Measurements from ENCODE around the gene ZCCHC24.
A peak's percentile ranks its signal among the peaks of the same experiment; 100 is the strongest.

ZCCHC24 gene

GRCh38 chr10:79438021-79438698 lies 7.3 kb downstream of the ZCCHC24 start:
- DNase-seq (ENCODE audit: low spot score in 2 of 2) (no peak), ATAC-seq (replicated peaks; ENCODE audit: extremely low read depth, poor library complexity, severe bottlenecking) (no peak)
- Mint-ChIP-seq H3K4me3 (no peak overlapping the region), H3K27ac (ENCODE audit: low read depth) (peak overlapping the region; percentile 23), H3K27me3 (no peaks in the 10 kb centered on the region), H3K36me3 (ENCODE audit: insufficient read depth) (peaks cover 1% of the 10 kb centered on the region), H3K9me3 (no peaks in the 10 kb centered on the region), H3K4me1 (peaks cover 3% of the 10 kb centered on the region)

DNA sequence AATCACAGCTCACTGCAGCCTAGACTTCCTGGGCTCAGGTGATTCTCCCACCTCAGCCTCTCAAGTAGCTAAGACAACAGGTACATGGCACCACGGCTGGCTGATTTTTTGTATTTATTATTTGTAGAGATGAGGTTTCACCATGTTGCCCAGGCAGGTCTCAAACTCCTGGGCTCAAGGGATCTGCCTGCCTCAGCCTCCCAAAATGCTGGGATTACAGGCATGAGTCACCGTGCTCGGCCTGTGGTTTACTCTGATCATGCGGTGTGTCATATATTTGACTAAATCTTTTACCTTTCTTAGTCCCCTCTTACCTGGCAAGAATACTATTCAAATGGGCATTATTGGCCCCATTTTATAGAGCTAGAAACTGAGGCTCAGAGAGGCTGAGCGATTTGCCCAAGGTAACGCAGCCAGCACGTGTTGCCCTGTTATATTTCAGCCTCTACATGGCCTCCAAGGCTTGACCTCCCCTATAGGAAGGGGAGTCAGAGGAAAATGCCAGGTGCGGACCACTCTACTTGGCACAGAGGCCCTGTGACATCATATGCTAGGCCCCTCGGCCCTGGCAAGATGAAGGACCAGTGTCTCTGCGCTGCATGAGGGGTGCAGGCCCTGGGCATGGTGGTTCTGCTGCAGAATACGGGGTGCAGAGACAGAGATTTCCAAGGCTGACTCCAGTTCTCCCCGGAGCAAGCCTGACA lies 8.2 kb downstream of the ZCCHC24 start:
- Mint-ChIP-seq H3K9me3 (no peaks in the 10 kb centered on the region), H3K4me1 (no peaks in the 10 kb centered on the region), H3K36me3 (ENCODE audit: insufficient read depth) (no peaks in the 10 kb centered on the region), H3K27ac (ENCODE audit: low read depth) (peak overlapping the region; percentile 23), H3K4me3 (no peak overlapping the region), H3K27me3 (no peaks in the 10 kb centered on the region)
- no peak for DNase-seq (ENCODE audit: low spot score in 2 of 2)
- no peak for ATAC-seq (replicated peaks; ENCODE audit: extremely low read depth, poor library complexity, severe bottlenecking)

- no peak overlapping the region for H3K4me3 Mint-ChIP-seq
- DNase-seq (ENCODE audit: low spot score in 2 of 2): no peak
- H3K4me1 Mint-ChIP-seq: no peaks in the 10 kb centered on the region
- ATAC-seq (replicated peaks; ENCODE audit: extremely low read depth, poor library complexity, severe bottlenecking): no peak
- no peaks in the 10 kb centered on the region for H3K36me3 Mint-ChIP-seq (ENCODE audit: insufficient read depth)
- no peaks in the 10 kb centered on the region for H3K9me3 Mint-ChIP-seq
- H3K27ac Mint-ChIP-seq (ENCODE audit: low read depth): no peak overlapping the region
- no peaks in the 10 kb centered on the region for H3K27me3 Mint-ChIP-seq
Observed at GRCh38 chr10:79436850-79437103, 8.6 kb downstream of the ZCCHC24 start.

DNA sequence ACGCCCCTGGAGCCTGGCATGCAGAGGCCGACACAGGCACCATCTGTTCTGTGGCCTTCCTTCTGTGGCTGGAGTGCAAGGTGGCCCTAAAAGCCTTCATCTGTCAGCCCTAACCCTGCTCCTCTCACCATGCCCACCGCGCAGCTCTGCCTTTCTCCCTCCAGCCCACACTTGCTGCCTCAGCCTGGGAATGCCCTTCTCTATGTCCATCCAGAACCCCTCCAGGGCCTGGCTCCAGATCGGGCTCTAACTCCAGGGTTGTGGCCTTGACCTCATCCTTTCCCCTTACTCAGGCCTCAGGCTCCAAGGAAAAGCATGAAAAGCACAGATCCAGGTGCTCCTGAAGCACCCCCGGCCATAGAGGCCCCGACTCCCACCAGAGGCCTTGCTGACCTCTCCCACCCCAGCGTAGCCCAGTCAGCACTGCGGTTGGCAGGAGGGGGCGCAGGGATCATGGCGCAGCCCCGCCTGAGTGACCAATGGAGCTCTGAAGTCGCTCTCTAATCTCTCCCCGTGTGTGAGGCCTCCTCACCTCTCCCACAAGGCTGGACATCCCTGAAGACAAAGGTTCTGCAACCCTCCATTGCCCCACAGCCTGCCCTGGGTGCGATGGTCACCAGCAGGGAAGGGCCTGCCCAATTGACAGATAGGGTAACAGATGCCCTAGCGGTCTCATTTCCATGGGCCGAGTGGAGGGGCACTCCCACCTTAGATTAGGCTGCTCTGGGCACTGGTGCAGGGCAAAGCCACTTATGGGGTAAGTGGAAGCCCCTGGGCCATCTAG lies 9.2 kb downstream of the ZCCHC24 start:
- Mint-ChIP-seq H3K4me1 (no peaks in the 10 kb centered on the region), H3K27ac (ENCODE audit: low read depth) (no peak overlapping the region), H3K27me3 (no peaks in the 10 kb centered on the region), H3K9me3 (no peaks in the 10 kb centered on the region), H3K4me3 (no peak overlapping the region), H3K36me3 (ENCODE audit: insufficient read depth) (no peaks in the 10 kb centered on the region)
- no peak for ATAC-seq (replicated peaks; ENCODE audit: extremely low read depth, poor library complexity, severe bottlenecking)
- no peak for DNase-seq (ENCODE audit: low spot score in 2 of 2)

GRCh38 chr10:79435271-79436065 lies 10.0 kb downstream of the ZCCHC24 start:
- ATAC-seq (replicated peaks; ENCODE audit: extremely low read depth, poor library complexity, severe bottlenecking): no peak

DNA sequence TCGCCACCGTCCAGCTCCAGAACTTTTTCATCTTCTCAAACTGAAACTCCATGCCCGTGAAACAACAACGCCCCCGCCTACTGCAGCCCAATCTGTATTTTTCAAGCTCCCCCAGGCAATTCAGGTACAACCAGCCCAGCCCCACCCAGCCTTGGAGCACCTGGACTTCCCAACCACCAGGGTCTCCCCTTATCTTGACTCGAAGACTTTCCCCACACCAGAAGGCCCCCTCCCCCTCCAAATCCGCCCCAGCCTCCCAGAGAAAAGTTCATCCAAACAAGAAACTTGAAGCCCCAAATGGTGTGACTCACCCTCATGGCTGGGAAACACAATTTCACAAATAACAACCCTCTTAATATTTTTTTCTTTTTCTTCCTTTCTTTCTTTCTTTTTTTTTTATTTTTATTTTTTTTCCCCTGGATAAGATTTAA lies 10.6 kb downstream of the ZCCHC24 start:
- H3K27ac Mint-ChIP-seq (ENCODE audit: low read depth): peak overlapping the region; percentile 22

More at GRCh38 chr10:79435271-79436065, 10.0 kb downstream of the ZCCHC24 start:
- no peak overlapping the region for H3K4me3 Mint-ChIP-seq
- no peaks in the 10 kb centered on the region for H3K4me1 Mint-ChIP-seq
- H3K27ac Mint-ChIP-seq (ENCODE audit: low read depth): no peak overlapping the region
- no peaks in the 10 kb centered on the region for H3K36me3 Mint-ChIP-seq (ENCODE audit: insufficient read depth)
- DNase-seq (ENCODE audit: low spot score in 2 of 2): no peak
- no peaks in the 10 kb centered on the region for H3K9me3 Mint-ChIP-seq
- no peaks in the 10 kb centered on the region for H3K27me3 Mint-ChIP-seq

GRCh38 chr10:79434223-79434687 lies 11.2 kb downstream of the ZCCHC24 start:
- H3K4me3 Mint-ChIP-seq: no peak overlapping the region
- no peak for DNase-seq (ENCODE audit: low spot score in 2 of 2)

More for the DNA sequence above, 10.6 kb downstream of the ZCCHC24 start:
- Mint-ChIP-seq H3K4me3 (no peak overlapping the region), H3K27me3 (no peaks in the 10 kb centered on the region), H3K4me1 (no peaks in the 10 kb centered on the region), H3K36me3 (ENCODE audit: insufficient read depth) (no peaks in the 10 kb centered on the region), H3K9me3 (no peaks in the 10 kb centered on the region)
- no peak for DNase-seq (ENCODE audit: low spot score in 2 of 2)
- ATAC-seq (replicated peaks; ENCODE audit: extremely low read depth, poor library complexity, severe bottlenecking): no peak

DNA sequence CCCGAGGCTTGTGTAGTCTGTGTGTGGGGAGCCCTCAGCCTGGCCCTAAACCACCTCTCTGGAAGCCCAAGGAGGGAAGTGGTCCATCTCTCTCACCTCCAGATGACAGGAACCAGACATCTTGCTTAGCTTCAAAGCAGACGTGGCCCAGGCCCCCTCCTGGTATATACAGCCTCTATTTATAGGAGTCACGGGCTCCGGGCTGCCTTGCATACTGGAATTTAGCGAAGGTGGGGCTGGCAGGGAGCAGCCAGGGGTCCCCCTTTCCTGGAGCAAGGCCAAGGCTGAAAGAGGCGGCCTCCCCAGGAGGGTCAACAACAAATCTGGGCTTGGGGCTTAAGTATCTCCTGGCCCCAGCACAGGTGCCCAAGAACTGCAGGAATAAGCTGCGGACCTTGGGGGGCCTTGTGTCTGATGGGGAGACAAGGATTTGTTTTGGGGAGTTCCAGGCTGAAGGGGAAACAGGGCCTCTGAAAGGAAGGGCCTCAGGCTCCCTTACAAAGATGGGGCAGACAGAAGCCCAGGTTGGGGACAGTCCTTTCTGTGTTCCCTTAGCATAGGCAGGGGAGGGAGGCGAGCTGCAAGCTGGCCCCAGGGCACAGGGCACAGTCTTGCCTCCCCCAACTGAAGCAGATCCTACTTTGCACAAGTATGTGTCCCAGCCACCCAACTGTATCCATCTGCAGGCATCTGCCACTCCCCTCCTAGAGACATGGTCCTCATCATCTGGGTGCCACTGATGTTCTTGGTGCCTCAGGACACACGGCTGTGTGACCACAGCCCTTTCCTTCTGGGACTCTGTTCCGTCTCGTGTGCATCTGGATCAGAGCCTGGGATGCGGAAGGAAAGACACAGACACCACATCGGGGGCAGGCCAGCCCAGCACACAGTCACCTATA lies 11.9 kb downstream of the ZCCHC24 start:
- no peak overlapping the region for H3K27ac Mint-ChIP-seq (ENCODE audit: low read depth)
- no peak for ATAC-seq (replicated peaks; ENCODE audit: extremely low read depth, poor library complexity, severe bottlenecking)
- no peak overlapping the region for H3K4me3 Mint-ChIP-seq
- H3K4me1 Mint-ChIP-seq: peaks cover 7% of the 10 kb centered on the region
- H3K27me3 Mint-ChIP-seq: no peaks in the 10 kb centered on the region
- H3K36me3 Mint-ChIP-seq (ENCODE audit: insufficient read depth): no peaks in the 10 kb centered on the region
- H3K9me3 Mint-ChIP-seq: no peaks in the 10 kb centered on the region
- DNase-seq (ENCODE audit: low spot score in 2 of 2): no peak

More at GRCh38 chr10:79434223-79434687, 11.2 kb downstream of the ZCCHC24 start:
- no peak for ATAC-seq (replicated peaks; ENCODE audit: extremely low read depth, poor library complexity, severe bottlenecking)
- Mint-ChIP-seq H3K9me3 (no peaks in the 10 kb centered on the region), H3K27me3 (no peaks in the 10 kb centered on the region), H3K27ac (ENCODE audit: low read depth) (peak overlapping the region; percentile 22), H3K36me3 (ENCODE audit: insufficient read depth) (no peaks in the 10 kb centered on the region), H3K4me1 (peaks cover under 1% of the 10 kb centered on the region)

DNA sequence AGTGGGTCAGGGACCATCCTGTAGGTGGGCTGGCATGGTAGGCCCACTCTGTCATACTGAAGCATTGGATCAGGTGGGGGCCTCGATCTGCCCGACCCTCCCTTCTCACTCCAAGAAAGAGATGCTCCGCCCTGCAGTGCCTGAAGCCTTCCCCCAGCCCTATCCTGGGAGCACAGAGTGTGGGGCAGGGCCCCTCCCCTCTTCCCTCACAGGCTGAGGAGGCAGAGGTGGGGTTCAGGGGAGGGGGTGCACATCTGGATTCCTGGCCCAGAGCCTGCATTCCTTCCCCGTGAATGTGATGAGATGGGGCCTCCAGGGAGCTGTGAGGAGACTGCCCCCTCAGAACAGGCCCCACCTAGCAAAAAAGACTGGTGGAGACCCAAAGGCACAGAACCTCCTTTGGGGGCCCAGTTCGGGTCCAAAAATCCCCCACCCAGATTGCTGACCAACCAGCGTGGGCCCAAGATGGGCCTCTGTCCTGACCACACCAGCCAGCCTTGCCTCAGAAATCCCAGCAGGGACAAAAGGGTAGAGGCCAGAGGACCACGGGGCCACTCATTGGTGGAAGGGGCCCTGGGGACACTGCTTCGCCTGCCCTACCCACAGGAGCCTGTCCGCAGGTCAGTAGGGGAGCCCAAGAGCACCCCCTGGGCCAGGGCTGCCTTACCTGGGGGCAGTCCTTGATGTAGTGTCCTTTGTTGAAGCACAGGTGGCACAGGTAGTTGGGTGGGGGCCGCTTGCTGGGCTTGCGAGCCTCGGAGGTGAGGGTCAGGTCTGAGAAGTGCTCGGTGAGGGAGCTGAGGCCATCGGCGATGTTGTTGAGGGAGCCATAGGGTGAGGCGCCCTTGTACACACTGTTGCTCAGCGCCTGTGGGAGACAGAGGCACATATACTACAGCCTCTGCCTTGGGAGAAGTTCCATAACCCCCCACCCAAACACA lies 13.3 kb downstream of the ZCCHC24 start:
- DNase-seq (ENCODE audit: low spot score in 2 of 2): no peak
- H3K4me3 Mint-ChIP-seq: no peak overlapping the region
- H3K4me1 Mint-ChIP-seq: peaks cover 8% of the 10 kb centered on the region
- peaks cover 4% of the 10 kb centered on the region for H3K9me3 Mint-ChIP-seq
- H3K36me3 Mint-ChIP-seq (ENCODE audit: insufficient read depth): no peaks in the 10 kb centered on the region
- no peaks in the 10 kb centered on the region for H3K27me3 Mint-ChIP-seq
- no peak for ATAC-seq (replicated peaks; ENCODE audit: extremely low read depth, poor library complexity, severe bottlenecking)
- no peak overlapping the region for H3K27ac Mint-ChIP-seq (ENCODE audit: low read depth)

GRCh38 chr10:79431428-79431827 lies 14.0 kb downstream of the ZCCHC24 start:
- H3K27me3 Mint-ChIP-seq: no peaks in the 10 kb centered on the region
- no peak overlapping the region for H3K4me3 Mint-ChIP-seq
- no peak for ATAC-seq (replicated peaks; ENCODE audit: extremely low read depth, poor library complexity, severe bottlenecking)

GRCh38 chr10:79430936-79431335 lies 14.5 kb downstream of the ZCCHC24 start:
- Mint-ChIP-seq H3K27ac (ENCODE audit: low read depth) (no peak overlapping the region), H3K4me3 (no peak overlapping the region), H3K9me3 (peaks cover 4% of the 10 kb centered on the region), H3K27me3 (no peaks in the 10 kb centered on the region), H3K4me1 (peaks cover 8% of the 10 kb centered on the region), H3K36me3 (ENCODE audit: insufficient read depth) (no peaks in the 10 kb centered on the region)
- DNase-seq (ENCODE audit: low spot score in 2 of 2) (no peak), ATAC-seq (replicated peaks; ENCODE audit: extremely low read depth, poor library complexity, severe bottlenecking) (no peak)

More at GRCh38 chr10:79431428-79431827, 14.0 kb downstream of the ZCCHC24 start:
- no peak overlapping the region for H3K27ac Mint-ChIP-seq (ENCODE audit: low read depth)
- peaks cover 8% of the 10 kb centered on the region for H3K4me1 Mint-ChIP-seq
- DNase-seq (ENCODE audit: low spot score in 2 of 2): no peak
- no peaks in the 10 kb centered on the region for H3K36me3 Mint-ChIP-seq (ENCODE audit: insufficient read depth)
- H3K9me3 Mint-ChIP-seq: peaks cover 4% of the 10 kb centered on the region

Measured in central memory CD8-positive, alpha-beta T cell (primary cell).